ENCODE measurements around the gene DNMT1. TPM values are rescaled to one million over a fixed set of nuclear protein-coding genes. Genes with fewer than 3 reads are reported as not detected.
A peak's percentile ranks its signal among the peaks of the same experiment; 100 is the strongest.

DNMT1 gene
- total RNA-seq, 4 donors from 2014 or later, result 13.2 to 38.4 (median 32.0) TPM

- DNase-seq (ENCODE audit: low spot score in 2 of 2), result no peak
- intact Hi-C loops (cut with DNase I; ENCODE audit: low total_unique reads), result no loop called here
- TF ChIP-seq CTCF (IDR thresholded peaks at IDR 0.05), result no peak
- no peak for TF ChIP-seq POLR2A (IDR thresholded peaks at IDR 0.05)
- 73 to 78% methylated on average over 4 of the region's 4 CpGs for WGBS, 2 donors
- H3K4me3 ChIP-seq (ENCODE audit: low read depth, poor library complexity, severe bottlenecking), result no peak overlapping the region
These were observed 40.2 kb upstream of the DNMT1 start for GRCh38 chr19:10235003-10235402.

- 68 to 74% methylated on average over 4 of the region's 4 CpGs for WGBS, 2 donors
- TF ChIP-seq CTCF (IDR thresholded peaks at IDR 0.05), result no peak
- no peak for TF ChIP-seq POLR2A (IDR thresholded peaks at IDR 0.05)
- no peak overlapping the region for H3K4me3 ChIP-seq (ENCODE audit: low read depth, poor library complexity, severe bottlenecking)
- intact Hi-C loops (cut with DNase I; ENCODE audit: low total_unique reads), result no loop called here
- DNase-seq (ENCODE audit: low spot score in 2 of 2), result no peak
These were observed 39.2 kb upstream of the DNMT1 start for GRCh38 chr19:10233946-10234345.

- H3K4me3 ChIP-seq (ENCODE audit: low read depth, poor library complexity, severe bottlenecking), result no peak overlapping the region
- no peak for TF ChIP-seq POLR2A (IDR thresholded peaks at IDR 0.05)
- no peak for TF ChIP-seq CTCF (IDR thresholded peaks at IDR 0.05)
- DNase-seq (ENCODE audit: low spot score in 2 of 2), result no peak
- intact Hi-C loops (cut with DNase I; ENCODE audit: low total_unique reads), result no loop called here
- 77 to 78% methylated on average over 8 of the region's 8 CpGs for WGBS, 2 donors
These were observed 37.0 kb upstream of the DNMT1 start for GRCh38 chr19:10231612-10232228.

GRCh38 chr19:10230861-10231611 lies 36.3 kb upstream of the DNMT1 start, which contains the start of gene S1PR2:
TSS of gene S1PR2 (minus strand) at chr19:10231331. CDS start at chr19:10224905, 6,426 bp downstream.
- intact Hi-C loops (cut with DNase I; ENCODE audit: low total_unique reads), result no loop called here

GRCh38 chr19:10230173-10230860 lies 35.6 kb upstream of the DNMT1 start:
- peak; percentile 40 to 92 for DNase-seq (ENCODE audit: low spot score in 2 of 2)
- peak overlapping the region; percentile 93 for H3K4me3 ChIP-seq (ENCODE audit: low read depth, poor library complexity, severe bottlenecking)
- no peak for TF ChIP-seq CTCF (IDR thresholded peaks at IDR 0.05)
- TF ChIP-seq POLR2A (IDR thresholded peaks at IDR 0.05), result no peak
- 0 to 1% methylated on average over 22 to 51 of the region's 70 CpGs for WGBS, 2 donors
- intact Hi-C loops (cut with DNase I; ENCODE audit: low total_unique reads), result no loop called here

More at GRCh38 chr19:10230861-10231611, 36.3 kb upstream of the DNMT1 start, which contains the start of gene S1PR2:
- 0 to 1% methylated on average over 16 to 54 of the region's 73 CpGs for WGBS, 2 donors
- TF ChIP-seq POLR2A (IDR thresholded peaks at IDR 0.05) (no peak), CTCF (IDR thresholded peaks at IDR 0.05) (no peak)
- peak within 1 kb of the TSS; percentile 93 for H3K4me3 ChIP-seq (ENCODE audit: low read depth, poor library complexity, severe bottlenecking)
- DNase-seq (ENCODE audit: low spot score in 2 of 2), result peak; percentile 62 to 95
